ENCODE results near the gene CFAP141.

GRCh38 chr1:154178911-154179811, 27.0 kb downstream of the CFAP141 start:
- TF ChIP-seq CTCF (IDR thresholded peaks at IDR 0.05; ENCODE audit: low read depth, low read length) (no peak), EZH2phosphoT487 (IDR thresholded peaks at IDR 0.05; ENCODE audit: low read depth) (no peak)
